ENCODE data around the gene ZNF385D.

- TF ChIP-seq CSRNP3 (CRISPR knock-in tag; IDR thresholded peaks at IDR 0.05) (no peak), ZNF70 (CRISPR knock-in tag; IDR thresholded peaks at IDR 0.05) (no peak)
Observed at GRCh38 chr3:21786438-21786797, 35.4 kb upstream of the ZNF385D start.

Measured in SK-N-SH treated with all-trans-retinoic acid at 6 μM for 48 hours (cell line).